NCI-H345 treated with DMSO at 0.1 percent for 48 hours (cell line): ENCODE results near the gene SYN1.
"Not testable (repeated sequence)": the region's sequence is repeated elsewhere in the genome, so short reads cannot be mapped to it uniquely, and the experiment has no call there.

Experiments used
- DNase-seq: peaks from one replicate; lab custom pipeline; 2025; ENCODE audit not compliant: unreplicated experiment; lab: John Stamatoyannopoulos, UW

SYN1 gene

DNA sequence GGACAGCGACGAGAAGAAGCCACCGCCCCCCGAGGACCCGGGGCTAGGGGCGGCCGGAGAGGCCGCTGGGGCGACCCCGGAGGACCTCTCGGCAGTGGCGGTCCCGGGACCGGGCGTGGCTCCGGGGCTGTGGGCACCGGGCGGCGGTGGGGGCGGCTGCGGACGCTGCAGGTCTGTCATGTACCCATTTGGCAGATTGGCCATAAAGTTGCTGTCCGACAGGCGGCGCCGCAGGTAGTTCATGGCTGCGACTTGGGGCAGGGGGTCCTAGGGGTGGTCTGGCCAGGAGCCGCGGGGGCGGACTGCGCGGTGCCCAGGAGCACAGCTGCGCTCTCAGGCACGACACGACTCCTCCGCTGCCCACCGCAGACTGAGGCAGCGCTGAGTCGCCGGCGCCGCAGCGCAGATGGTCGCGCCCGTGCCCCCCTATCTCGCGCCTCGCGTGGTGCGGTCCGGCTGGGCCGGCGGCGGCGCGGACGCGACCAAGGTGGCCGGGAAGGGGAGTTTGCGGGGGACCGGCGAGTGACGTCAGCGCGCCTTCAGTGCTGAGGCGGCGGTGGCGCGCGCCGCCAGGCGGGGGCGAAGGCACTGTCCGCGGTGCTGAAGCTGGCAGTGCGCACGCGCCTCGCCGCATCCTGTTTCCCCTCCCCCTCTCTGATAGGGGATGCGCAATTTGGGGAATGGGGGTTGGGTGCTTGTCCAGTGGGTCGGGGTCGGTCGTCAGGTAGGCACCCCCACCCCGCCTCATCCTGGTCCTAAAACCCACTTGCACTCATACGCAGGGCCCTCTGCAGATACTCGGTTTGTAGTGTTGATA is at the start of gene SYN1:
Gene SYN1, minus strand, starts transcription at position 372 of the 817 bp plus-strand sequence. Its CDS starts 129 bp downstream, at position 243.
- DNase-seq: peak; percentile 47

DNA sequence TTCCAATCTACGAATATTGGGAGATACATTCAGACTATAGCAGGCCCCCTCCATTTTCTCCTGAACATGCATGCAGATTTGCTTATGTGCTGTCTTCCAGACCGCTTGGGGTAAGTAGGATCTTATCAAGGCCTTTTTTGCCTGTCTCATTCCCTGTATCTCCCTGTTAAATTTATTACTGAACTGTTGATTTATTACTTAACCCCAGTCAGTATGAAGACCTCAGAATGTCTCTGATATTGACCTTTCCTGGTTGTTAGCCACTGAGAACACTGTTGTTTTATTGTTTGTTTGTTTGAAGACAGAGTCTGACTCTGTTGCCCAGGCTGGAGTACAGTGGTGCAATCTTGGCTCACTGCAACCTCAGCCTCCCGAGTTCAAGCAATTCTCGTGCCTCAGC is 46.1 kb upstream of the SYN1 start:
- DNase-seq: not testable (repeated sequence)

GRCh38 chrX:47664737-47665136 is 45.1 kb upstream of the SYN1 start:
- no peak for DNase-seq

- DNase-seq: no peak
Observed at GRCh38 chrX:47662144-47662657, 42.5 kb upstream of the SYN1 start.

- DNase-seq: no peak
Observed at GRCh38 chrX:47661539-47661938, 41.9 kb upstream of the SYN1 start.

DNA sequence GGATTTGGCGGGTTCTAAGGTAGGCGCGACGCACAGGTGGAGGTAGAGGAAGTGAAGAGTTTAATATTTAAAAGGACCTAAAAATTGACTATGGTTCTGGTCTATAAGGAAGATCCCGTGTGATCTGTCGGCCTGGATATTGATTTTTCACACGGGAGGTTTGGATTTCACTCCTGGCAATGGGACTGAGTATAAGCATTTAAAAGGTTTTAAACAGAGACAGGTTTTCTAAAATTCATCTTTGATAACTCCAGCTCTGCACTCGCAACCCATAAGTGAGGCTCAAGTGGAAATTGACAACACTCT is 39.7 kb upstream of the SYN1 start:
- no peak for DNase-seq

GRCh38 chrX:47658684-47659420 is 39.2 kb upstream of the SYN1 start, which contains the start of gene UXT:
Gene UXT, minus strand, starts transcription at chrX:47659180. Its CDS starts 253 bp downstream, at chrX:47658927.
- DNase-seq: peak; percentile 80

GRCh38 chrX:47658301-47658683 is 38.6 kb upstream of the SYN1 start:
- no peak for DNase-seq

DNA sequence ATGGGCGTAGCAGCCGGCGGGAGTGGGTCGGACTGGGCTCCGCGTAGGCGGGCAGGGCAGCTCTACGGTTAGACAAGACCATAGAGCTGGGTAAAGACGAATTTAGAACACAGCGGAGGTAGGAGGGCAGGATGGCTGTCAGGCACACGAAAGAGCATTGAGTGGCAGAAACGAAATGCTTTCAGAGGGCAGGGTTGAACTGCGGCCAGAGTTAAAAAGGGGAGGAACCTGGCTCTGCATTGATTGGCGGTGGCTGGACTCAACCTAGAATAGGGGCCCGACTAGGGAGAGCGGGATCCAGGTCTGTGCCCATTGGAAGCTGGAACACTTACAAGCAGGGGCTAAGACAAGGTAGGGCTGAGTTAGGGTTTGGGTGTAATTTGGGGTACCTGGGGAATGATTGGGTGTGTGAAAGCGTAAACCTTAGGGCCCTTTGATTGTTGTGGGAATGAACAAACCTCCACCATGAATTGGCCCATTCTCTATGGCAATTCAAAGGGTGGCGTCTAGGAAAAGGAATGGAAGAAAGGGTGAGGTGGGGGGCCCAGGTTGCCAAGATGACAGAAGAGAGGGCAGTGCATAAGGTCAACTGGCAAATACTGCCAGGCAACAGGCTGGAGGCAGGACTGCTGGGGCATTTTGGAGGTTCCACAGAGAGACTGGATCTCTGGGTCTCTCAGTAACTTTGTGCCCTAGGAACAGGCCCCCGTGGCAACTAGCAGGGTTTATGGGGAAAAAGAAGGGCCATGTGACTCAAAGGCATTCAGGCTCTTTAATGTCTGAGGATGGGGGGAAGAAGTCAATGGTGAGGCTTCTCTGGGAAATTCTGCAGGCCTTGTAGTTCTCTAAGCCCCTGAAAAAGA is 31.6 kb upstream of the SYN1 start:
- no peak for DNase-seq

- peak; percentile 87 for DNase-seq
Observed at GRCh38 chrX:47650164-47651042, 30.7 kb upstream of the SYN1 start, which contains the start of gene ELK1. Gene ELK1, minus strand, starts transcription at chrX:47650563. Its CDS starts 9,122 bp downstream, at chrX:47641441.

DNA sequence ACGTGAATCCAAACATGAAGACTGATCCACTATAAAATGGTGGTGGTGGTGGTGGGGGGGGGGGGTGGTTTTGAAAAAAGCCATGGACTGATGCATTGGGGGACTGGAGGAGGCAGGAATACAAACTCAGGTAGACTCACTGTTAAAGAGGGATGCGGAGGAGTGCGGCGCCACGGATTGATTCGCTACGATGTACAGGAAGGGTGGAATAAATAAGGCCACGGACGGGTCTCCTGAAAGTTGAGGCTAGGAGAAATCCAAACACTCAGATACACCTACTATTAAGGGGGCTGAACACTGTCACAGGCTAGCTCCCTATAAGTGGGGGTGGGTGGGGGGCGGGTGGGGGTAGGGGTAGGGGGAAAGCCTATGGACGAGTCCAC is 30.1 kb upstream of the SYN1 start:
- DNase-seq: no peak

- DNase-seq: no peak
Observed at GRCh38 chrX:47649271-47649670, 29.6 kb upstream of the SYN1 start.

GRCh38 chrX:47648376-47648775 is 28.7 kb upstream of the SYN1 start:
- no peak for DNase-seq

GRCh38 chrX:47646636-47647035 is 27.0 kb upstream of the SYN1 start:
- no peak for DNase-seq

- DNase-seq: no peak
Observed at GRCh38 chrX:47645530-47645929, 25.9 kb upstream of the SYN1 start.

DNA sequence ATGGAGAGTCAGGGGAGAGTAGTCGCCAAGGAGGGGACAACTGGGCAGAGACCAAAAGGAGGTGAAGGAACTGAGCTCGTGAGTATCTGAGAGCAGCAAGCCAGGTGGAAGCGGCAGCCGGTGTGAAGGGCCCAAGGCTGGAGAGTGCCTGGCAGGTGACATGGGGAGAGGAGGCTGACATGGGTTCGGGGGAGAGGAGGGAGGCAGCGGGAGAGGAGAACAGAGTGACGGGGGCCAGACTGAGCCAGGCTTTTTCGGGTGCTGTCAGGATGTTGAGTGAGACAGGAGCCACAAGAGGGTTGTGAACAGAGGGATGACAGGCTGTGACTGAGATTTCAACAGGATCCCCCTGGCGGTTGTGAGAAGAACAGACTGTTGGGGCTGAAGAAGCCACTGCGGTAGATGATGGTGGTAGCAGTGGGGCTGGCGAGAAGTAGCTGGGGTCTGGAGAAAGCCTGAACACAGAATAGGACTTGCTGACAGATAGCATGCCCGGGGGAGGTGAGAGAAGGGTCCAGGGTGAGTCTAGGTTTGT is 25.0 kb upstream of the SYN1 start:
- DNase-seq: no peak

GRCh38 chrX:47643926-47644325 is 24.3 kb upstream of the SYN1 start:
- no peak for DNase-seq

DNA sequence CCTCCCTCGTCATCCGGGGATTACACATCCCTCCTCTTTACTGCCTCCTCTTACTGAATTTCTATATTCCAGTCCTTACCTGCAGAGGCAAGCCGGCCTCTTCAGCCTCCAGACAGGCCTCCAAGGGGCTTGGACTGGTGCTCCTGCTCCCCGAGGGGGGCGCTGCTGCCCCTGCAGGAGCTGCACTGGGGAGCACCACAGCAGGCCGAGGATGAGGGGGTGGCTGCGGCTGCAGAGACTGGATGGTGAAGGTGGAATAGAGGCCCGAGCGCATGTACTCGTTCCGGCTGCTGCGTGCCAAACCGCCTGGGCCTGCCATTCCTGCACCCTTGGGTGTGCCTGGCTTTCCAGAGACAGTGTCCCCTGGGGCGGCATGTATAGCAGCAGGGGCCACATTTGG is 19.2 kb upstream of the SYN1 start:
- no peak for DNase-seq

GRCh38 chrX:47637546-47638195 is 18.0 kb upstream of the SYN1 start:
- DNase-seq: no peak
